Parathyroid adenoma (tissue), 2 donors: ENCODE results near the gene CCDC18.

Source experiments
- H2AFZ ChIP-seq: fragments of 300-600 bp; sonication (generic); one replicate; pipeline ENCODE4 v1.7.0; 2017; ENCODE audit warnings: antibody characterized with exemption, mild to moderate bottlenecking
- H3K27ac ChIP-seq: fragments of 300-600 bp; sonication (generic); one replicate; pipeline ENCODE4 v1.7.0; 2017
- H3K27me3 ChIP-seq: fragments of 300-600 bp; sonication (generic); one replicate; pipeline ENCODE4 v1.7.0; 2017; ENCODE audit warnings: low read length; ENCODE audit not compliant: control insufficient read depth, insufficient read depth
- H3K36me3 ChIP-seq: fragments of 300-600 bp; sonication (generic); one replicate; pipeline ENCODE4 v1.7.0; 2017; ENCODE audit warnings: low read length; ENCODE audit not compliant: control insufficient read depth, insufficient read depth
- H3K4me1 ChIP-seq: fragments of 300-600 bp; sonication (generic); one replicate; pipeline ENCODE4 v1.7.0; 2017; ENCODE audit warnings: control low read depth
- H3K4me2 ChIP-seq: fragments of 300-600 bp; sonication (generic); one replicate; pipeline ENCODE4 v1.7.0; 2017; ENCODE audit warnings: low read length
- H3K4me3 ChIP-seq: fragments of 300-600 bp; sonication (generic); one replicate; pipeline ENCODE4 v1.7.0; 2017; ENCODE audit warnings: low read depth, low read length
- H3K79me2 ChIP-seq: fragments of 300-600 bp; sonication (generic); one replicate; pipeline ENCODE4 v1.7.0; 2017; ENCODE audit warnings: control low read depth
- H3K9ac ChIP-seq: fragments of 300-600 bp; sonication (generic); one replicate; pipeline ENCODE4 v1.7.0; 2017; ENCODE audit warnings: mild to moderate bottlenecking
- H3K9me3 ChIP-seq: fragments of 300-600 bp; sonication (generic); one replicate; pipeline ENCODE4 v1.7.0; 2017; ENCODE audit warnings: low read length; ENCODE audit not compliant: control insufficient read depth
- TF ChIP-seq, protein P1 (sequence below): fragments of 300-600 bp; sonication (generic); IDR thresholded peaks from one replicate; pipeline ENCODE4 v1.7.0; 2017; ENCODE audit warnings: antibody characterized with exemption, mild to moderate bottlenecking
- donor health status: primary hyperparathyroidism.

Gene CCDC18

DNA sequence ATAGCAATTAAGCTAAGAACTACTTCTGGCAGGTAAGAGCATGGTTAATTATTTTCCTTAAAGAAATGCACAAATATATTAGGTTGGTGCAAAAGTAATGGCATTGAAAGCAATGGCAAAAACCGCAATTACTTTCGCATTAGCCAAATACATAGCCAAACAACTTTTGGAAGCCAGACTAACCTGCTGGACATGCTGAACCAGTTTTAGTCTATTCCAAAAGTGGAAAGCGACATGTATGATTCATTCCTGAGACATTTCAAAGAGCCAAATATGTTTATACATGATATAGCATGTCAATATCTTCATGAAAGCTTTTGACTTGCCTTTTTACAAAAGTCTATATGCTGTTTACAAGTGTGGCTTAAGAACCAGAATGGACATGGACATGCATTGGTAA lies 141.8 kb downstream of the CCDC18 start:
- Histone ChIP-seq H3K9ac (no peak overlapping the region), H3K4me1 (no peaks in the 10 kb centered on the region), H2AFZ (no peak overlapping the region), H3K36me3 (no peaks in the 10 kb centered on the region), H3K4me3 (no peak overlapping the region), H3K27ac (no peak overlapping the region), H3K79me2 (no peaks in the 10 kb centered on the region), H3K4me2 (no peak overlapping the region), H3K27me3 (no peaks in the 10 kb centered on the region), H3K9me3 (no peaks in the 10 kb centered on the region)
- TF ChIP-seq, protein P1, sequence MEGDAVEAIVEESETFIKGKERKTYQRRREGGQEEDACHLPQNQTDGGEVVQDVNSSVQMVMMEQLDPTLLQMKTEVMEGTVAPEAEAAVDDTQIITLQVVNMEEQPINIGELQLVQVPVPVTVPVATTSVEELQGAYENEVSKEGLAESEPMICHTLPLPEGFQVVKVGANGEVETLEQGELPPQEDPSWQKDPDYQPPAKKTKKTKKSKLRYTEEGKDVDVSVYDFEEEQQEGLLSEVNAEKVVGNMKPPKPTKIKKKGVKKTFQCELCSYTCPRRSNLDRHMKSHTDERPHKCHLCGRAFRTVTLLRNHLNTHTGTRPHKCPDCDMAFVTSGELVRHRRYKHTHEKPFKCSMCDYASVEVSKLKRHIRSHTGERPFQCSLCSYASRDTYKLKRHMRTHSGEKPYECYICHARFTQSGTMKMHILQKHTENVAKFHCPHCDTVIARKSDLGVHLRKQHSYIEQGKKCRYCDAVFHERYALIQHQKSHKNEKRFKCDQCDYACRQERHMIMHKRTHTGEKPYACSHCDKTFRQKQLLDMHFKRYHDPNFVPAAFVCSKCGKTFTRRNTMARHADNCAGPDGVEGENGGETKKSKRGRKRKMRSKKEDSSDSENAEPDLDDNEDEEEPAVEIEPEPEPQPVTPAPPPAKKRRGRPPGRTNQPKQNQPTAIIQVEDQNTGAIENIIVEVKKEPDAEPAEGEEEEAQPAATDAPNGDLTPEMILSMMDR = no peak

DNA sequence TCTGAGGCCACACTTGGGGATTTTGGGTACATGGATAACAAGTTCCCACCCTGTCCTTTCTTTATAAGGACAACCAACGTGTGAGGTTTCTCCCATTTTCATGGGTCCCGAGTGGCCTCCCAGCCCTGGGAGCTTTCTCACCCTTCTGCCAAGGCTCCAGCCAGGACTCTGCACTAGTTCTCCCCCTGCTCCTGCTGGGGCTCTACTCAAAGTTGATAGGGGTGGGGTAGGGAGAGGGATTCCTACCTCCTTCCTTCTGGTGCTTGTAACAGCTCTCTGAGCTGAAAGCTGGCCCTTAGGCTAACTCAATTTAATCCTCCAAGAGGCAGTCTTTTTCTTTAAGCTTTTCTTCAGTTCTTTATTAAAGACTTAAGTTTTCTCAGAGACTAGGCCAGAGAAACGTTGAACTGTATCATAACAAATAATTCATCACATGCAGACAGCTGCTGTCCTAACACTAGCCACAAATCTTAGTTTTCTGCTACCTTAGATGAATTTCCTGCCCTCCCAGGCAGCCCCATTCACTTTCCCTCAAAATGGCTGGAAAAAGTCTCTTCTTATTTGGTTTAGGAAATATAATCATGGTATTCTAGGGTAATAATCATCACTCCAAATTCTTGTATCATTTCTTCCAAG lies 142.8 kb downstream of the CCDC18 start:
- H3K27me3 ChIP-seq = no peaks in the 10 kb centered on the region

DNA sequence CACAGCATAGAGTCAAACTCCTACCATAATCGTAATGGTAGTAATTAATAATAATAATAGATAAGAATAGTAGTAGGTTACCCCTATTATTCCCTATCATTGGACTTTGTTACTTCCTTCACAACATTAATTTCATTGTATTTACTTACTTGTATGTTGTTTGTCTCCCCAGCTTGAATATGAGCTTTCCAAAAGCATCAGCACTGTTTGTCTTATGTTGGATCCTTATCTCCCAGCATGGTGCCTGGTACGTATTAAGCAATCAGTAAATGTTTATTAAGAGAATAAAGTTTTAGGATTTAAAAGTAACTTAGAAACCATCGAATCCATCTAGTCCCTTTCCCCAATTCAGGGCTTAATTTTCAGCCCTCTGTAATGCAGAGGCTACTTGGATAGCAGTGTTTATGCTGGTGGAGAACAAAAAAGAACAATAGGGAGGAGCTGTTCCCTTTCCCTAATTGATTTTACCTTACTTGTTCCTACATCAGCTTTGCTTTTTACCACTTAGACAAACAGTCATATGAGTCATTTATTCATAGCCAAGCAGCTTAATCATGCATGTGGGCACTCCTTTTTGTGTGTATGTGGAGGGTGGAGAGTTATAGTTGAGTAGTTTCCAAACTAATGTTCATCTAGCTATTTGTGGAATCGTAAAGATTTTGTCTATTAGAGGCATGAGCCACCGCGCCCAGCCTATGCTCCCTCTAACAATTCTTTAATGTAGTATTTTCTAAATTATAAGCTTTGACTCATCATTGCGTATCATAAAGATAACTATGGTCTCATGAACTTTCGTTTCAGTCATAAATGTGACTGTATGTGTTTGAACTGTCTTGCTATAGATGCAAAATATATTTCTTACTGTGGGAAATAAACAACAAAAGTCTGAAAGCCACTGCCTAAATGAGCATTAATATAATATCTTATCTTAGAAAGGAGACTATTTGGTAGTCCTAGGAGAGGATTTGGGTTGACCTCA lies 144.3 kb downstream of the CCDC18 start:
- Histone ChIP-seq H2AFZ (no peak overlapping the region), H3K4me2 (no peak overlapping the region), H3K79me2 (no peaks in the 10 kb centered on the region), H3K4me3 (no peak overlapping the region), H3K27me3 (no peaks in the 10 kb centered on the region), H3K27ac (no peak overlapping the region), H3K4me1 (no peaks in the 10 kb centered on the region), H3K9ac (no peak overlapping the region), H3K9me3 (no peaks in the 10 kb centered on the region), H3K36me3 (no peaks in the 10 kb centered on the region)
- TF ChIP-seq, protein P1 = no peak

More for the DNA sequence above, 142.8 kb downstream of the CCDC18 start:
- no peaks in the 10 kb centered on the region for H3K79me2 ChIP-seq
- no peak overlapping the region for H2AFZ ChIP-seq
- H3K9ac ChIP-seq = no peak overlapping the region
- TF ChIP-seq, protein P1 = no peak
- H3K36me3 ChIP-seq = no peaks in the 10 kb centered on the region
- H3K27ac ChIP-seq = no peak overlapping the region
- H3K4me2 ChIP-seq = no peak overlapping the region
- H3K4me3 ChIP-seq = no peak overlapping the region
- no peaks in the 10 kb centered on the region for H3K9me3 ChIP-seq
- no peaks in the 10 kb centered on the region for H3K4me1 ChIP-seq
